GM21390 (cell line): ENCODE results near the gene PLEKHA6.

Experiments
- ATAC-seq: cut with Tn5 transposase; IDR thresholded peaks from one replicate; pipeline ENCODE4 v1.9.1; 2021; ENCODE audit not compliant: unreplicated experiment

The PLEKHA6 gene, protein sequence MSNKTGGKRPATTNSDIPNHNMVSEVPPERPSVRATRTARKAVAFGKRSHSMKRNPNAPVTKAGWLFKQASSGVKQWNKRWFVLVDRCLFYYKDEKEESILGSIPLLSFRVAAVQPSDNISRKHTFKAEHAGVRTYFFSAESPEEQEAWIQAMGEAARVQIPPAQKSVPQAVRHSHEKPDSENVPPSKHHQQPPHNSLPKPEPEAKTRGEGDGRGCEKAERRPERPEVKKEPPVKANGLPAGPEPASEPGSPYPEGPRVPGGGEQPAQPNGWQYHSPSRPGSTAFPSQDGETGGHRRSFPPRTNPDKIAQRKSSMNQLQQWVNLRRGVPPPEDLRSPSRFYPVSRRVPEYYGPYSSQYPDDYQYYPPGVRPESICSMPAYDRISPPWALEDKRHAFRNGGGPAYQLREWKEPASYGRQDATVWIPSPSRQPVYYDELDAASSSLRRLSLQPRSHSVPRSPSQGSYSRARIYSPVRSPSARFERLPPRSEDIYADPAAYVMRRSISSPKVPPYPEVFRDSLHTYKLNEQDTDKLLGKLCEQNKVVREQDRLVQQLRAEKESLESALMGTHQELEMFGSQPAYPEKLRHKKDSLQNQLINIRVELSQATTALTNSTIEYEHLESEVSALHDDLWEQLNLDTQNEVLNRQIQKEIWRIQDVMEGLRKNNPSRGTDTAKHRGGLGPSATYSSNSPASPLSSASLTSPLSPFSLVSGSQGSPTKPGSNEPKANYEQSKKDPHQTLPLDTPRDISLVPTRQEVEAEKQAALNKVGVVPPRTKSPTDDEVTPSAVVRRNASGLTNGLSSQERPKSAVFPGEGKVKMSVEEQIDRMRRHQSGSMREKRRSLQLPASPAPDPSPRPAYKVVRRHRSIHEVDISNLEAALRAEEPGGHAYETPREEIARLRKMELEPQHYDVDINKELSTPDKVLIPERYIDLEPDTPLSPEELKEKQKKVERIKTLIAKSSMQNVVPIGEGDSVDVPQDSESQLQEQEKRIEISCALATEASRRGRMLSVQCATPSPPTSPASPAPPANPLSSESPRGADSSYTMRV

DNA sequence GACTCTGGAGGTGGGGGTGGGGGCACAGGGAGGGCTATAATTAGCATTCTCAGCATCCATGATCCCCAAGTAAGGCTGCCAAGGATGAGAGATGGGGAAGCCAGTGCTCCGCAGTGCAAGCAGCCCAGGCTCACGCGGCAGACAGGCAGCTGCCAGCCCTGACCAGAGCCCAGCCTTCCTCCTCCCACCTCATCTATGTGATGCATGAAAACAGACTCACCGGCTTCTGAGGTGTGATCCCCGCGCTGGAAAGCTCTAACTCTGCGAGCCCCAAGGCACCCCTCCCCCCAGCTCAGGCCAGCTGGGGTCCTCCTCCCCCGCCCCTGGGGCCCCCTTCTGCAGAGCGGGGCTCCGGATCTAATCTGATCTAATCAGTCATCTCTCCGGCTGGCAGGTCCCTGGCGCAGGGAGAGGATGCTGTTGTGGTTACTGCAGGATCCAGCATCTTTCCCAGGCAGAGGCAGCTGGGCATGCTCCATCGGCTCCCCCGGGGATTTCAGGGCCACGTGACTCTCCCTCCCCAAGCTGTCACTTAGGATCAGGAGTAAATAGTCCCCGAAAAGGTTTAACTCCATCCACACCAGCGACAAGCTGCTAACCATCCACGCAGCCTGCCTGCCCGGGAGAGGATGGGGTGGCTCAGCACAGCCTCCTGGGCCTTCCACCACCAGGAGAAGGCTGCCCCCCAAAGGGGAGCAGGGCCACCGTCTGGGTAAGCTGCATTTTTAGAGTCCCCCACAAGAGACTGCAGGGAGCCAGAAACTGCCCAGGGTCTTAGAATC is at the start of gene PLEKHA6:
Gene PLEKHA6, minus strand, starts transcription at position 456 of the 782 bp plus-strand sequence. CDS start 86,202 bp downstream, outside the sequence.
- no peak for ATAC-seq

- ATAC-seq: no peak
Measured at GRCh38 chr1:204409123-204409522, 49.4 kb upstream of the PLEKHA6 start.

- ATAC-seq: no peak
Measured at GRCh38 chr1:204408602-204409001, 48.9 kb upstream of the PLEKHA6 start.

DNA sequence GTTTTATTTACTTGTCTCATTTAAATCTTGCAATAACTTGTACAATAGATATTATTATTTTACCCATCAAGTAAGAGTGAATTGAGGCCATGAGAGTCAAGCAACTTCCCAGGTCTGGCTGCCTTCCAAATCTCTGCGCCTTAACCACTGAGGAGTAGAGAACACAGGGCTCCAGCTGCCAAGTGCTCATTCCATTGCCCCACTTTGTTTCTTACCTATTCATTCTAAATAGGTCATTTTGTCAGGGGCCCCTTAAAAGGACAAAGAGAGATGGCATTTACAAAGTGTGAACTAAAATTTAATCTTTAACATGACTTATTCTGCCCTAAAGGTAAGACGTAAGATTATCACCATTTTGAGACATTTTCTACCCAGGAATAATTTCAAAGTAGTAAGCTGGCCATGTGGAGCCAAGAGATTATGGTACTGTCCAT is 48.4 kb upstream of the PLEKHA6 start:
- ATAC-seq: no peak

DNA sequence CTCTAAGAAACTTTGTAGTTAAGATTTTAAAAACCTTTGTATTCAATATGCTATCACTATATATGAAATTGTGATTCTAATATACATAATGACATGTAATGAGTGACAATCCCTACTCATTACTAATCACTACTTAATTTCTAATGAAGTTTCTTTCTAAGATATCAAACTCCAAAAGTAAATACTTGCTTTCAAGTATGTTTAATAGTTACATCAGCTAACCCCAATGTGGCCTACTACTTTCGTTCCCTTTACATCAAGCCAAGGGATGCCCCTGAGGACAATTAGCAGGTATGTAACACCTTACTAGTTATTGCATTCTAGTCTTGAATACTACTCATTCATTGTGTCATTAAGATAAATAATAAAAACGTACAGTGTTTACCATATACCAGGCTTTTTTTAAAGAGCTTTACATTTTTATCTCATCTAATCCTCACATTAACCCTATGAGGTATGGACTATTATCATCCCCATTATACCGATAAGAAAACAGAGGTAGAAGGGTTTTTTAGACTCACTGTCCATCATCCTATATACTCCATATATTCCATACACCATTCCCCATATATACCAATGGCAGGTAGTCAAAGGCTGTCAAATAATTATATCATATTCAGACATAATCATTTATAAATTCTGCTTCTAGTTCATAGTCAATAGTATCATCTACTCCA is 47.7 kb upstream of the PLEKHA6 start:
- no peak for ATAC-seq

- no peak for ATAC-seq
Measured at GRCh38 chr1:204406621-204407020, 46.9 kb upstream of the PLEKHA6 start.

DNA sequence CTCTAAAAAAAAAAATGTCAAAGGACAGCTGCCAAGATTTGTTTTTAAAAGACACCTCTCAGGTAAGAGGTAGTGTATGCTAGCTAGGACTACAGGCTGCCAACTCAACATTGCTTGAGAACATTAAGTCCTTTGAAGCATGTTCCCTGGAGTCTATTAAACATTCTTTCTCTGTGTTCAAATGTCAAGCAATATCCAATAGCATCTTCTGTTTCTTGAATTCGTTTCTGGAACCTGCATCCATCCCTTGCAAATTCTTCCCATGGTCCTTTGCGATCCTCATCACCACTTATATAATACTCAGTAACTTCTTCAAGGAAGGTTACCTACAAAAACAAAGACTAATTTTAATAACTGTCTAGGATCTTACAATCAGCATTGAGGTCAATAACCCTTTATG is 46.3 kb upstream of the PLEKHA6 start:
- no peak for ATAC-seq

DNA sequence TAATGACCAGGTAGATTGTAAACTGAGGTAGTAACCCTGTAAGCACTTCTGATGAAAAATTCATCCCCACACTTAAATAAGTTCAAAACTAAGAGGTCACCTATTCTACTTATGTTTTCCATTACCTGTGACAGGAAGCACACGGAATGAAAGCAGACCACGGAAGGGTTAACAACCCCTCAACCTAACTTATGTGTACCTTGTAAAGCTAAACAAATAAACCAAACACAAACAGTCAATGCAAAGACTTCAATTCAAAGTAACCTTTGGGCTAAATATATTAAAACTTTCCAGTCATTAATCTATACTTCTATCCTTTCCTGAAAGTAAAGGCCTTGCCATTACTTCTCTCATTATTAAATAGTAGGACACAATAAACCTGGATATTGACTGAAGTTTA is 44.9 kb upstream of the PLEKHA6 start:
- no peak for ATAC-seq

DNA sequence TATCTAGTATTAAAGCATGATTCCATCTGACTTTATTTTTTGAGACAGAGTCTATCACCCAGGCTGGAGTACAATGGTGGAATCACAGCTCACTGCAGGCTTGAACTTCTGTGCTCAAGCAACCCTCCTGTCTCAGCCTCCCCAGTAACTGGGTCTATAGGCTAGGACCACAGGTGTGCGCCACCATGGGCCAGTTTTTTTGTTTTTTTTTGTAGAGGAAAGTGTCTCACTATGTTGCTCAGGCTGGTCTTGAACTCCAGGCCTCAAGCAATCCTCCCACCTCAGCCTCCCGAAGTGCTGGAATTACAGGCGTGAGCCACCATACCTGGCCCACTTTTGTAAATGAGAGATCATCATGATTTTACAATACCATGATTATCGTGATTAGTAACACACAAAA is 42.7 kb upstream of the PLEKHA6 start:
- ATAC-seq: no peak

- no peak for ATAC-seq
Measured at GRCh38 chr1:204401730-204402129, 42.0 kb upstream of the PLEKHA6 start.

- no peak for ATAC-seq
Measured at GRCh38 chr1:204400882-204401510, 41.3 kb upstream of the PLEKHA6 start.

DNA sequence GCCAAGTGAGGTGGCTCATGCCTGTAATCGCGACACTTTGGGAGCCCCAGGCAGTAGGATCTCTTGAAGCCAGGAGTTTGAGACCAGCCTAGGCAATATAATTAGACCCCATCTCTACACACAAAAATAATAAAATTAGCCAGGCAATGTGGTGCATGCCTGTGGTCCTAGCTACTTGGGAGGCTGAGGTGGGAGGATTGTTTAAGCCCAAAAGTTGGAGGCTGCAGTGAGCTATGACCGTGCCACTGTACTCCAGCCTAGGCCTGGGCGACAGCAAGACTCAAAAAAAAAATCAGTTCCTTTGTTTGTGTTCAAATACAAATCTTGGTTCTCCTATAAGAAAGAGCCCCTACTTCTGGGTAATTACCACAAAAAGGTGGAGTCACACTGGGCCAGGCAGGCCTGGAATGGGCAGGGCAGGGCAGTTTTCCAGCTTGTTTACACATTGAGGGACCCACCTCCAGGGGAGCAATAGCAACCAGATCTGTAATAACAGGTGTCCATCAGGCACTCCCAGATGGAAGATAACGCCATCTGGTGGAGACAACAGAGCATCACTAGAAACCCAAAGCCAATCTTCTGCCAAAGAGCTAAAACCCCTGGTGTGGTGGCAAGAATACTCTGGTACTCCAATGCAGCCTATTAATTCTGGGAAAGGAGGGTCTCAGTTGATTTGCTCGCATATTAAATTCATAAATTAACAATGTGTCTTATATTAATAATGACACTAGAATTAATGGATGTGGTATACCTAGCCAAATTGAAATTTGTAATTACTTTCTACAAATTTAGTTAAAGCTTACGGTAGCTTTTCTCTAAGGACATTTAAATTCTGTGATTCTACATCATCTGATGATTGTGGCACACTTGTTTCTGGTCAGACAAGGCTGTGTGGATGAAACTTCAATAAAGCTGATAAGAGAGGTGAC is 38.7 kb upstream of the PLEKHA6 start:
- ATAC-seq: peak; percentile 70

DNA sequence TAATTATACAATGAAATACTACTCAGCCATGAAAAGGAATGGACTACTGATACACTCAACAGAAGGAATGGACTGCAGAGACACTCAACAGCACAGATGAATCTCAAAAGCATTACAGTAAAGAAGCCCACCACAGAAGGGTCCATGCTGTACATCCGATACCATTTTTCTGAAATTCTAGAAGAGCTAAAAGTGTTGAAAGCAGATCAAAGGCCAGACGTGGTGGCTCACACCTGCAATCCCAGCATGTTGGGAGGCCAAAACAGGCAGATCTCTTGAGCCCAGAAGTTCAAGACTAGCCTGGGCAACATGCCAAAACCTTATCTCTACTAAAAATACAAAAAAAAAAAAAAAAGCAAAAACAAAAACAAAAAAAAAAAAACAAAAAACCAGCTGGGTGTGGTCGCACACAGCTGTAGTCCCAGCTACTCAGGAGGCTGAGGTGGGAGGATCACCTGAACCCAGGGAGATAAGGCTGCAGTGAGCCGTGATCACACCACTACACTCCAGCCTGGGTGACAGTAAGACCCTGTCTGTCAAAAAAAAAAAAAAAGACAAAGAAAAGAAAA is 36.4 kb upstream of the PLEKHA6 start:
- ATAC-seq: no peak

GRCh38 chr1:204391629-204392028 is 31.9 kb upstream of the PLEKHA6 start:
- no peak for ATAC-seq

DNA sequence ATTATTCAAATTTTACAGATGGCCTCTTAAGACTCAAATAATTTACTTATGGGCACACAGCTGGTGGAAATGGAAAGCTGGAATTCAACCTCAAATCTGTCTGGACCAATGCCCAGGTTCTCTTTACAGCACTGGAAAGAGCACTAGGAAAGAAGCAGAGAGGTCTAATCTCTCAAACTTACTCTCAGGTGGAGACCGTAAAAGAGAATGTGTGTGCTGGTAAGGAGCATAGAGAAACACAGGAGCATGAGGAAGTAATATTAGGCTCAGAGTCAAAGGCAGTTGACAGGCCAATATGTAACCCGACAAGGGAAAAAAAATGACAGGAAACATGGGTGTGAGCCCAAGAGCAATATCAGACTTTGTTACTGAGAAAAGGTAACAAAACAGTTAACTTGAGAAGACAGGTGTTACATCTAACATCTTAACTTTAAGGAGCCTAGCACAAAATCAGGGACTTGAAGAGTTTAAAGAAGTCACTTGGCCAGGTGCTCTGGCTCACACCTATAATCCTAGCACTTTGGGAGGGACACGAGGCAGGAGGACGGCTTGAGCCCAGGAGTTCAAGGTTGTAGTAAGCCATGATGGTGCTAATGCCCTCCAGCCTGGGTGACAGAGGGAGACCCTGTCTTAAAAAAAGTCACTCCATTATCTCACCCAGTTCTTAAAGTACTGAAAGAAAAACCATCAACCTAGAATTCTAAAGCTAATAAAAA is 31.2 kb upstream of the PLEKHA6 start:
- ATAC-seq: no peak

DNA sequence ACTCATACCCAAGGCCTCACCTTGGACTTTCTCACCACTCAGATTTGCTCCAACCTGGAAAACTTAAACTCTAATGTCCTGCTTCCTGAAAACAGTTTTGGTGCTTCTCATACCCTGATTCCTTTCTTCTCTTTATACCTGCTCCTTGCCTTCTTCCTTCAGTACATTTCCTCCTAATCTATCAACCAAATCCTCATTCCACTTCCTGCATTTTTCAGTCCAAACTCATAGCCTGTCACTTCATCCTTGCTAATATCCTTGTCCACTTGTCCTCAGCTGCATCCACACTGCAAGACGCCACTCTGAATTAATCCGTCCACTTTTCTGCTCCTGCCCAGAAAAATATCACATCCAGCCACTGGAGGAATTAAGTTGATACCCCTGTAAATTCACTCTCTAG is 26.0 kb upstream of the PLEKHA6 start:
- no peak for ATAC-seq

DNA sequence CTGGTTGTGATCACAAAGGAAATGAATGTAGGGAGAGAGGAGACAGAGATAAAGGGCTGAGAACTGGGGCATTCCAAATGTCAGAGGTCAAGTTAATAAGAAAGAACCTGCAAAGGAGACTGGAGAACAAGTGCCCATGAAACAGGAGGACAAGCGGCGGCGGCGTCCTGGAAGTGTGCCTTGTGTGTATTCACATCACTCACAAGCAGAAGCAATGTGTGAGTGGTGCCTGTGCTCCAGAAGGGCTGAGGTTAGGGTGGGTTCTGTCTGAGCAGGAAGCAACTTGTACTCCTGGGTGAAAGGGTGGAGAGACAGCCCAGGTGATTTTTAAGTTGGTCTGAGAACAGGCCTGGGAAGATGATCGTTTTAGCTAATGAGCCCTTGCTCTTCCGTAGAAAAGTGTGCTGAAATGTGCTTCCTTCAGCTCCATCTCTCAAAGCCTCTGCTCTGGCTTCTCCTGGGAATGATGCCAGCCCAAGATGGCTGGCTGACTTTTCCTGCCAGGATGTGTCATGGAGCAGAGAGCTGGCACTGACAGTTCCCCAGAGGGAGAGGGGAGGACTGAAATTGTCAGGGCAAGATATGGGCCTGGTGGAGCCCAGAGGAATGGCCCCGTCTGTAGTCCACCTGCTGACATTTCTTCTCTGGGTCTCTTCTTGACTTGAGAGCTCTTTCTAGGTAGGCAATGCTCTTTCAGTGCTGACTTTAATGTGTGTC is 25.1 kb upstream of the PLEKHA6 start:
- ATAC-seq: no peak
